Stimulated activated CD8-positive, alpha-beta memory T cell treated with anti-CD3 and anti-CD28 coated beads, Interleukin-15, amount 100 ng/mL, for 1 hour (primary cell): ENCODE measurements around the gene MTMR4.
A peak's percentile ranks its signal among the peaks of the same experiment; 100 is the strongest.
"Not testable (repeated sequence)": the region's sequence is repeated elsewhere in the genome, so short reads cannot be mapped to it uniquely, and the experiment has no call there.

Experiments
- DNase-seq: peaks from one replicate; pipeline ENCODE4 v3.0.0-alpha.2; 2020; ENCODE audit warnings: low read depth

Gene MTMR4

GRCh38 chr17:58492238-58493121, 22.0 kb downstream of the MTMR4 start:
- no peak for DNase-seq

GRCh38 chr17:58491510-58492045, 22.9 kb downstream of the MTMR4 start:
- no peak for DNase-seq

DNA sequence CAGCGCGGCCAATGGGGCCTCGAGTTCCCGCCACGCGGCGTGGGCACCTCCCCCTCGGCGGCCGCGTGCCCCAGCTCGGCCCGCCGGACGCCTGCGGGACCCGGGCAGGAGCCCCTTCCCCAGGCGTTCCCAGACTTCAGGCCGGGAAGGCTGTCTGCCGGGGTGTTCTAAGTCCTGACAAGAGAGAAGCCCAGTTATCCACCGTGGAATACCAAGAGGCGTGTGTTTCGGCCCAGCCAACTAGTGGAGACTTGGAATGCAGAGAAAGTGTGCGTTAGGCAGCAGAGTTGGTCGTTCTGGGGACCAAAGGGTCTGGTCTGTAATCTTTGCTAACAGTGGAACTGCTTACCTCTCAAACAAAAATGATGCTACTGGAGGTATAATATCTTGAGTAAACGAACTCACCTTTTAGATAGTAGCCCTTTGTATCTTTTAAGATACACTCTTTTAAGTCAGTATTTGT, 26.0 kb downstream of the MTMR4 start:
- DNase-seq: no peak

GRCh38 chr17:58487589-58488427, 26.6 kb downstream of the MTMR4 start, which contains the start of gene HSF5:
TSS of gene HSF5 (minus strand) at chr17:58488408. CDS start at chr17:58488274, 134 bp downstream.
- peak; percentile 48 for DNase-seq

- no peak for DNase-seq
Measured at GRCh38 chr17:58484600-58484999, 29.8 kb downstream of the MTMR4 start.

GRCh38 chr17:58481798-58482197, 32.6 kb downstream of the MTMR4 start:
- DNase-seq: not testable (repeated sequence)

GRCh38 chr17:58480090-58480489, 34.3 kb downstream of the MTMR4 start:
- no peak for DNase-seq

GRCh38 chr17:58476812-58477211, 37.6 kb downstream of the MTMR4 start:
- no peak for DNase-seq

DNA sequence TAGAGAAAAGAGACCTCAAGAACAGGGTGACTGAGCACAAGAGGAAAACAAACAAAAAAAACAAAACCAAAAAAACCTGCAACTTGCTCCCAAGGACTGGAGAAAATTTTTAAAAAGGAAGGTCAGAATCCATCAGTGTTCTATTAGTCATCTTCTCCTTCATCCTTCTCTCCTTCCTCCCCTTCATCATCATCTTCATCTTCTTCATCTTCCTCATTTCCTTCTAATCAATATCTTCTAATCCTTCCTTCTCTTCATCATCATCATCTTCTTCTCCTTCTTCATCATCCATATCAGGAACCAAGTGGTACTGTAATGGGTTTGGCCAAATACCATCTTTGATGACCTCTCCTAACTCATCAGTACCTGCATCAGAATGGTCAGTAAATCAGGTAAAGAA, 38.5 kb downstream of the MTMR4 start:
- no peak for DNase-seq

DNA sequence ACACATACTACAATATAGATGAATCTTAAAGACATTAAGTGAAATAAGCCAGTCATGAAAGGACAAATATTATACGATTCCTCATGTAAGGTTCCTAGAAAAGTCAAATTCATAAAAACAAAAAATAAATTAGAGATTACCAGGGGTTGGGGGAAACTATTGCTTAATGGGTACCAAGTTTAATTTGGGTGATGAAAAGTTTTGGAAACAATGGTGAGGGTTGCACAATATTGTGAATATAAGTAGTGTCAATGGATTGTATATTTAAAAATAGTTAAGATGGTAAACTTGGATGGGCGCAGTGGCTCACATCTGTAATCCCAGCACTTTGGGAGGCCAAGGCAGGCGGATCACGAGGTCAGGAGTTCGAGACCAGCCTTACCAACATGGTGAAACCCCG, 44.1 kb downstream of the MTMR4 start:
- no peak for DNase-seq

- DNase-seq: no peak
Measured at GRCh38 chr17:58468944-58469343, 45.5 kb downstream of the MTMR4 start.

DNA sequence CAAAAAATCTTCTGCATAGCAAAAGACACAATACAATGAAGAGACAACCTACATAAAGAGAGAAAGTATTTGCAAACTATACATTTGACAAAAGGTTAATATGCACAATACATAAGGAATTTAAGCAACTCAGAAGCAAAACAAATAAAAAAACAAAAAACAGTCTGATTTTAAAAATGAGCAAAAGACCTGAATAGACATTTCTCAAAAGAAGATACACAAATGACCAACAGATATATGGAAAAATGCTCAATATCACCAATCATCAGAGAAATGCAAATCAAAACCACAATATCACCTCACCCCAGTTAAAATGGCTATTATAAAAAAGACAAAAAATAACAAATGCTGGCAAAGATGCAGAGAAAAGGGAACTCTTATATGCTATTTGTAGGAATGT, 58.9 kb downstream of the MTMR4 start:
- no peak for DNase-seq

DNA sequence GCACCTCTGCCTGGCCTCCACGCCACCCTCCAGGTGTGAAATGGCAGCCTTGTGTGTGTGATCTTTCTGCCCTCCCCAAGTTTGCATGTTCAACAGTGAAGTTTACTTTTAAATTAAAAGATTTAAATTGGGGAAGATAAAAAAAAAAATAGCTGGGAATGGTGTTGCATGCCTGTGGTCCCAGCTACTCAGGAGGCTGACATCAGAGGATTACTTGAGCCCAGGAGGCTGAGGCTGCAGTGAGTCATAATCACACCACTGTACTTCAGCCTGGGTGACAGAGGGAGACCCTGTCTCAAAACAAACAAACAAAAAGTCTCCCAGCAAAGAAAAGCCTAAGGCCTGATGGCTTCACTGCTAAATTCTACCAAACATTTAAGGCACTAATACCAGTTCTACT, 61.7 kb downstream of the MTMR4 start:
- DNase-seq: no peak

- peak; percentile 10 for DNase-seq
Measured at GRCh38 chr17:58447039-58447975, 67.1 kb downstream of the MTMR4 start.

GRCh38 chr17:58446086-58446485, 68.4 kb downstream of the MTMR4 start:
- DNase-seq: no peak
